ENCODE measurements around the gene PLLP. TPM values are rescaled to one million over a fixed set of nuclear protein-coding genes. Genes with fewer than 3 reads are reported as not detected.
A peak's percentile ranks its signal among the peaks of the same experiment; 100 is the strongest.

PLLP gene
- total RNA-seq, 2 donors from 2014 or later = 28.6 to 52.5 TPM

DNA sequence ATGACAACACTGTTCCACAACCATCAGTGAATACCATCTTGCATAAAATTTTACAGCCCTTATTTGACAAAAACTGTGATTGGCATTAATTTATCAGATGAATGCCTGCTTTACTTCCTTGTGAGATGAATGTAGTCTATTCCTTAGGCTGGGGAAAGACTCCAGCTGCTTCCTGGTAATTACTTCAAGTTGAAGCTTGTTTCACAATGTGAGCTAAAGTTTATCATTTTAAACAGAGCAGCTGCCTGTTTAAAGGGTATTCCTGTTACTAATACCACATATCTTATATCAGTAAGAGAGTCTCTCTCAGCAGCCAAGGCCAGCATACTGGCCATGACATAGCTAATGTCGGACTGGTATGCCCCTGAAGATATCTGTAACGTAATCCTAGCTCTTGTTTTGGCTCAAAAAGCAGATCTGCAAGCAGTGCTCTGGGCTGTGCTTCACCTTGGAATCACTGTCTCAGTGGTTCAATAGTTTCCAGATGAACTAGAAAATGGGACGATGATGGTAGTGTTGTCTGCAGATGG is 52.6 kb downstream of the PLLP start:
- H3K27ac ChIP-seq = no peak overlapping the region
- TF ChIP-seq POLR2AphosphoS5 (IDR thresholded peaks at IDR 0.05) (peak; percentile 85), POLR2A (IDR thresholded peaks at IDR 0.05) (no peak)
- TF ChIP-seq, protein P1, sequence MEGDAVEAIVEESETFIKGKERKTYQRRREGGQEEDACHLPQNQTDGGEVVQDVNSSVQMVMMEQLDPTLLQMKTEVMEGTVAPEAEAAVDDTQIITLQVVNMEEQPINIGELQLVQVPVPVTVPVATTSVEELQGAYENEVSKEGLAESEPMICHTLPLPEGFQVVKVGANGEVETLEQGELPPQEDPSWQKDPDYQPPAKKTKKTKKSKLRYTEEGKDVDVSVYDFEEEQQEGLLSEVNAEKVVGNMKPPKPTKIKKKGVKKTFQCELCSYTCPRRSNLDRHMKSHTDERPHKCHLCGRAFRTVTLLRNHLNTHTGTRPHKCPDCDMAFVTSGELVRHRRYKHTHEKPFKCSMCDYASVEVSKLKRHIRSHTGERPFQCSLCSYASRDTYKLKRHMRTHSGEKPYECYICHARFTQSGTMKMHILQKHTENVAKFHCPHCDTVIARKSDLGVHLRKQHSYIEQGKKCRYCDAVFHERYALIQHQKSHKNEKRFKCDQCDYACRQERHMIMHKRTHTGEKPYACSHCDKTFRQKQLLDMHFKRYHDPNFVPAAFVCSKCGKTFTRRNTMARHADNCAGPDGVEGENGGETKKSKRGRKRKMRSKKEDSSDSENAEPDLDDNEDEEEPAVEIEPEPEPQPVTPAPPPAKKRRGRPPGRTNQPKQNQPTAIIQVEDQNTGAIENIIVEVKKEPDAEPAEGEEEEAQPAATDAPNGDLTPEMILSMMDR (IDR thresholded peaks at IDR 0.05) = no peak
- intact Hi-C loops (cut with DNase I) = no loop called here
- DNase-seq (ENCODE audit: low spot score) = peak; percentile 37
- no peak overlapping the region for H3K4me3 ChIP-seq
- no peaks in the 10 kb centered on the region for H3K9me3 ChIP-seq
- peaks cover 4% of the 10 kb centered on the region for H3K4me1 ChIP-seq (replicated peaks)
- 47% methylated on average over 3 of the region's 3 CpGs for WGBS
- no peaks in the 10 kb centered on the region for H3K27me3 ChIP-seq (replicated peaks; ENCODE audit: insufficient read depth)
- peaks cover 0 to 6% of the 10 kb centered on the region in 2 donors for H3K36me3 ChIP-seq

DNA sequence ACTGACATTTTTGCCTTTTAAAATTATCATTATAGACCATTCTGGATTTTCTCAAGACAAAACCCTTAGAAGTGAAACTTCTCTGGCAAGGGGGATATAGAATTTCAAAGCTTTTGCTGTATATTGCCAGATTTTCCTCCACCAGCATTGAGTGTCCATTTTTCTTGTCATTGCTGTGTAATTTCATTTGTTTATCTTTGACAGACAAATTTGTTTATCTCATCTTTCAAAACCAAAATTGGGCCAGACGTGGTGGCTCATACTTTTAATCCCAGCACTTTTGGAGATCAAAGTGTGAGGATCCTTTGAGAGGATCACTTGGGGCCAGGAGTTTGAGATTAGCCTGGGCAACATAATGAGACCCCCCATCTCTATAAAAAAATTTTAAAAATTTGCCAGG is 55.4 kb downstream of the PLLP start:
- WGBS = 75% methylated on average over 1 of the region's 1 CpG
- TF ChIP-seq POLR2AphosphoS5 (IDR thresholded peaks at IDR 0.05) (no peak), POLR2A (IDR thresholded peaks at IDR 0.05) (no peak)
- TF ChIP-seq, protein P1 (IDR thresholded peaks at IDR 0.05) = no peak
- Histone ChIP-seq H3K36me3 (peaks cover 0 to 6% of the 10 kb centered on the region in 2 donors), H3K9me3 (no peaks in the 10 kb centered on the region), H3K27ac (no peak overlapping the region), H3K4me3 (no peak overlapping the region), H3K27me3 (replicated peaks; ENCODE audit: insufficient read depth) (no peaks in the 10 kb centered on the region), H3K4me1 (replicated peaks) (no peaks in the 10 kb centered on the region)
- DNase-seq (ENCODE audit: low spot score) = no peak
- intact Hi-C loops (cut with DNase I) = no loop called here

DNA sequence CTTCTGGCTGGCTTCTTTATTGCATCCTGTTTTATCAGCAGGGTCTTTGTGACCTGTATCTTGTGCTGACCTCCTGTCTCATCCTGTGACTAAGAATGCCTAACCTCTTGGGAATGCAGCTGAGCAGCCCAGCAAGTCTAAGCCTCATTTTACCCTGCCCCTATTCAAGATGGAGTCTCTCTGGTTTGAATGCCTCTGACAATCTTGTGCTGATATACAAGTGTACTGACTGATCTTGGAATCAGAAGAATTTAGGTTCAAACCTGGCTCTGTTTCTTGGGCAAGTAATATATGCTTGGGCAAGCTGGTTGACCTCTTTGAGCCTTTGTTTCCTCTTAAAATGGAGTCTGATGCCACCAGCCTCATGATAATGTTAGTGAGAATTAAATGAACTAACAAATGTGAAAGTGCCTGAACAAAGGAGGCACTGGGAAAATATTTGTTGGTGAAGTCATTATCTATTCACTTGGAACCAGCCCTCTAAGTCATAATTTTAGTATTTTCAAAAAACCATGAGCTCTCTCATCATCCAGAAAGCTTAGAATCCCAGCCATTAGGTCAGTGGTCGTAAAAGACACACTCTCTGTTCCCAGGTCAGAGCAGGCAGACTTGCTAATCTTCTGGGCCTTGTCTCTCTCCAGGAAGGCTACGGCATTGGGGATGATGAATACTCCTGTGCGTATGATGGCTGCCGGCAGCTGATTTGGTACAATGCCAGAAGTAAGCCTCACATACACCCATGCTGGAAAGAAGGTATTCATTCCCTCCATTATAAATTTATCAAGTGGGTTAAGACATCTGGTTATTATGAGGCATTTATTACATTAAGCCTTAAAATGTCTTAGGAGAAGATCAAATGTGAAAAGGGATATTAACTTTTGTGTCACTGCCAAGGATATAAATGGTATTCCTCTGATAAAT is 57.5 kb downstream of the PLLP start:
- Histone ChIP-seq H3K27ac (no peak overlapping the region), H3K9me3 (no peaks in the 10 kb centered on the region), H3K36me3 (peaks cover 0 to 1% of the 10 kb centered on the region in 2 donors), H3K4me1 (replicated peaks) (no peaks in the 10 kb centered on the region), H3K4me3 (no peak overlapping the region), H3K27me3 (replicated peaks; ENCODE audit: insufficient read depth) (no peaks in the 10 kb centered on the region)
- DNase-seq (ENCODE audit: low spot score) = no peak
- TF ChIP-seq POLR2A (IDR thresholded peaks at IDR 0.05) = no peak
- no peak for TF ChIP-seq POLR2AphosphoS5 (IDR thresholded peaks at IDR 0.05)
- TF ChIP-seq, protein P1 (IDR thresholded peaks at IDR 0.05) = no peak
- WGBS = 93% methylated on average over 4 of the region's 4 CpGs
- intact Hi-C loops (cut with DNase I) = no loop called here

DNA sequence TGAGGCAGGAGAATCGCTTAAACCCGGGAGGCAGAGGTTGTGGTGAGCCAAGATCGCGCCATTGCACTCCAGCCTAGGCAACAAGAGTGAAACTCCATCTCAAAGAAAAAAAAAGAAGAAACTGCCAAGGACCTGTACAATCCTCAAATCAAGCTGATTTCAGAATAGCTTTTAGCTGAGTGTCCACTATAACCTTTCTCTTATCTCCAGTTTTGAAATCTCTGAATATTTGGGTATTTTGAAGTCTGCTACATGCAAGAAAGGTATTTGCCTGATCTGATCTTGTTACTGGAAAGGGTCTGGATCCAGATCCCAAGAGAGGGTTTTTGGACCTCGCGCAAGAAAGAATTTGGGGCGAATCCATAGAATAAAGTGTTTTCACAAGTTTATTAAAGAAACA is 58.5 kb downstream of the PLLP start:
- TF ChIP-seq POLR2A (IDR thresholded peaks at IDR 0.05) (no peak), POLR2AphosphoS5 (IDR thresholded peaks at IDR 0.05) (no peak)
- TF ChIP-seq, protein P1 (IDR thresholded peaks at IDR 0.05) = no peak
- 95% methylated on average over 7 of the region's 7 CpGs for WGBS

More for the DNA sequence above, 58.5 kb downstream of the PLLP start:
- Histone ChIP-seq H3K9me3 (no peaks in the 10 kb centered on the region), H3K4me3 (no peak overlapping the region), H3K27me3 (replicated peaks; ENCODE audit: insufficient read depth) (no peaks in the 10 kb centered on the region), H3K4me1 (replicated peaks) (no peaks in the 10 kb centered on the region), H3K36me3 (no peaks in the 10 kb centered on the region), H3K27ac (no peak overlapping the region)
- intact Hi-C loops (cut with DNase I) = no loop called here
- DNase-seq (ENCODE audit: low spot score) = no peak

All from prostate gland (tissue), 2 donors.